SU-DHL-6 (cell line): ENCODE results near the gene MSX2.

Experiments
- H2AFZ ChIP-seq: fragments of 200-600 bp; sonication (generic); 2 replicates; pipeline ENCODE4 v1.6.1; 2014; ENCODE audit warnings: low read depth, mild to moderate bottlenecking, moderate library complexity, mixed read lengths, antibody characterized with exemption, low read length; ENCODE audit not compliant: severe bottlenecking
- H3F3A ChIP-seq: fragments of 200-600 bp; shearing (Covaris generic); 2 replicates; pipeline ENCODE4 v1.6.0; 2016; ENCODE audit warnings: antibody characterized with exemption, mild to moderate bottlenecking; ENCODE audit not compliant: insufficient read depth
- H3K27ac ChIP-seq: fragments of 200-600 bp; sonication (generic); 2 replicates; pipeline ENCODE4 v1.5.1; 2016; ENCODE audit warnings: low read depth, mild to moderate bottlenecking, low read length, moderate library complexity, mixed read lengths
- H3K27me3 ChIP-seq: fragments of 200-600 bp; sonication (generic), shearing (Covaris generic); 2 replicates; pipeline ENCODE4 v1.6.0; 2014; ENCODE audit warnings: mild to moderate bottlenecking, low read length
- H3K36me3 ChIP-seq: fragments of 200-600 bp; sonication (generic); 2 replicates; pipeline ENCODE4 v1.6.1; 2014; ENCODE audit warnings: mild to moderate bottlenecking, low read length, mixed read lengths
- H3K4me2 ChIP-seq: fragments of 300-600, 200-600 bp; shearing (Covaris generic), sonication (generic); 2 replicates; pipeline ENCODE4 v1.6.0; 2014; ENCODE audit warnings: low read length, low read depth, mild to moderate bottlenecking; ENCODE audit not compliant: poor library complexity, severe bottlenecking
- H3K4me3 ChIP-seq: fragments of 200-600 bp; sonication (generic); 2 replicates; pipeline ENCODE4 v1.5.1; 2014; ENCODE audit warnings: antibody characterized with exemption, low read length, mild to moderate bottlenecking, mixed read lengths; ENCODE audit not compliant: insufficient read depth, poor library complexity, severe bottlenecking
- H3K79me2 ChIP-seq: fragments of 200-600 bp; sonication (generic); 2 replicates; pipeline ENCODE4 v1.6.1; 2014; ENCODE audit warnings: mild to moderate bottlenecking, low read length, moderate library complexity; ENCODE audit not compliant: insufficient read depth
- H3K9ac ChIP-seq: fragments of 200-600 bp; sonication (generic); 2 replicates; pipeline ENCODE4 v1.7.0; 2014; ENCODE audit warnings: mild to moderate bottlenecking, low read length
- H3K9me2 ChIP-seq: fragments of 200-600 bp; sonication (generic); replicated peaks from 2 replicates; pipeline ENCODE4 v1.6.1; 2014; ENCODE audit warnings: low read length; ENCODE audit not compliant: insufficient read depth
- H3K9me3 ChIP-seq: fragments of 200-600 bp; sonication (generic); 2 replicates; pipeline ENCODE4 v1.6.1; 2014; ENCODE audit warnings: low read length, mixed read lengths; ENCODE audit not compliant: insufficient read depth
- H4K20me1 ChIP-seq: fragments of 200-600 bp; sonication (generic); 2 replicates; pipeline ENCODE4 v1.6.1; 2014; ENCODE audit warnings: low read depth, mild to moderate bottlenecking, antibody characterized with exemption, low read length, moderate library complexity, mixed read lengths
- EZH2phosphoT487 ChIP-seq: fragments of 200-600 bp; sonication (generic), shearing (Covaris generic); conservative IDR thresholded peaks from 2 replicates; pipeline ENCODE4 v1.6.1; 2018; ENCODE audit warnings: mild to moderate bottlenecking, antibody characterized with exemption, low read length, moderate library complexity, mixed read lengths
- TF ChIP-seq, protein P1 (sequence below): fragments of 200-600 bp; sonication (generic); IDR thresholded peaks from one replicate; pipeline ENCODE4 v1.5.1; 2017; ENCODE audit warnings: antibody characterized with exemption, mild to moderate bottlenecking, low read length, moderate library complexity; ENCODE audit not compliant: insufficient read depth, poor library complexity, severe bottlenecking

MSX2 gene

DNA sequence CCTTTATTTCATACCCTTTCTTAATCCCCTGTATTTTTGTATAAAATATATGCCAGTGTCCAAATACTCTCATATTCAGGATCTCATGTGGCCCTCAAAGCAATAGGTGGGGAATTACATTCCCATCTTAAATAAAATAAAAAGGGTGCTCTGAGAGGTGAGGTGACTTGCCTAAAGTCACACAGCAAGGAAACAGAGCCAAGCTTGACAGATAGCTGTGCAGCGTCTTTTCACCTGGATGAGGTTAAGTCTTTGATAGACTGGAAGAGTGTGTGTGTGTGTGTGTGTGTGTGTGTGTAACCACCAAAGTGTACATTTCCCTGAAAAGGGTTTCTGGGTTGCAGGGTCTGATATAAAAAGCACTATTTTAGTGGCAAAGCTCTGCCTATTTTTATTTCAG is 12.4 kb downstream of the MSX2 start:
- H3K27me3 ChIP-seq: no peaks in the 10 kb centered on the region
- H3K36me3 ChIP-seq: no peaks in the 10 kb centered on the region

DNA sequence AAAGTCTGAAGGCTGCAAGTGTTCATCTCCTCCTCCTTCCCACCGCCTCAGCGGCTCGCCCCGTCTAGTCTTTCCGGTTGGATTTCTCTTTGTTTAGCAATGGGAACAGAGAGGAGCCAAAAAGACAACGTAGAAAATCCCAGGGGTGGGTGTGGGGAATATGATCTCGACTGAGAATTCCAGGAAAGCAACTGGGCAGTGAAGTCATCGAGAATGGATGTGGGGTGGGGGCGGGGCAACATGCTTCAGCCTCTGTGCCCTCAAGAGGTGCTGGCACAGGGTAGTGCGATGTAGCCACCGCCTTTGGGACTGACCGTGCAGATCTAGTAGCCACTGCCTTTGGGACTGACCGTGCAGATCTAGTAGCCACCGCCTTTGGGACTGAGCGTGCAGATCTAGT is 12.9 kb downstream of the MSX2 start:
- Histone ChIP-seq H4K20me1 (no peaks in the 10 kb centered on the region), H3K9me3 (no peaks in the 10 kb centered on the region), H3F3A (no peaks in the 10 kb centered on the region), H3K4me2 (no peak overlapping the region), H3K79me2 (no peaks in the 10 kb centered on the region), H2AFZ (no peak overlapping the region), H3K36me3 (no peaks in the 10 kb centered on the region), H3K4me3 (no peak overlapping the region), H3K9ac (no peak overlapping the region), H3K27ac (no peak overlapping the region), H3K27me3 (no peaks in the 10 kb centered on the region), H3K9me2 (no peaks in the 10 kb centered on the region)
- TF ChIP-seq, protein P1, sequence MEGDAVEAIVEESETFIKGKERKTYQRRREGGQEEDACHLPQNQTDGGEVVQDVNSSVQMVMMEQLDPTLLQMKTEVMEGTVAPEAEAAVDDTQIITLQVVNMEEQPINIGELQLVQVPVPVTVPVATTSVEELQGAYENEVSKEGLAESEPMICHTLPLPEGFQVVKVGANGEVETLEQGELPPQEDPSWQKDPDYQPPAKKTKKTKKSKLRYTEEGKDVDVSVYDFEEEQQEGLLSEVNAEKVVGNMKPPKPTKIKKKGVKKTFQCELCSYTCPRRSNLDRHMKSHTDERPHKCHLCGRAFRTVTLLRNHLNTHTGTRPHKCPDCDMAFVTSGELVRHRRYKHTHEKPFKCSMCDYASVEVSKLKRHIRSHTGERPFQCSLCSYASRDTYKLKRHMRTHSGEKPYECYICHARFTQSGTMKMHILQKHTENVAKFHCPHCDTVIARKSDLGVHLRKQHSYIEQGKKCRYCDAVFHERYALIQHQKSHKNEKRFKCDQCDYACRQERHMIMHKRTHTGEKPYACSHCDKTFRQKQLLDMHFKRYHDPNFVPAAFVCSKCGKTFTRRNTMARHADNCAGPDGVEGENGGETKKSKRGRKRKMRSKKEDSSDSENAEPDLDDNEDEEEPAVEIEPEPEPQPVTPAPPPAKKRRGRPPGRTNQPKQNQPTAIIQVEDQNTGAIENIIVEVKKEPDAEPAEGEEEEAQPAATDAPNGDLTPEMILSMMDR: no peak
- no peak for TF ChIP-seq EZH2phosphoT487

More for the DNA sequence above, 12.4 kb downstream of the MSX2 start:
- no peak overlapping the region for H3K27ac ChIP-seq
- H2AFZ ChIP-seq: no peak overlapping the region
- H3F3A ChIP-seq: no peaks in the 10 kb centered on the region
- no peaks in the 10 kb centered on the region for H4K20me1 ChIP-seq
- H3K9me2 ChIP-seq: no peaks in the 10 kb centered on the region
- TF ChIP-seq, protein P1: no peak
- no peak for TF ChIP-seq EZH2phosphoT487
- H3K9ac ChIP-seq: no peak overlapping the region
- H3K4me2 ChIP-seq: no peak overlapping the region
- H3K9me3 ChIP-seq: no peaks in the 10 kb centered on the region
- no peaks in the 10 kb centered on the region for H3K79me2 ChIP-seq
- no peak overlapping the region for H3K4me3 ChIP-seq

DNA sequence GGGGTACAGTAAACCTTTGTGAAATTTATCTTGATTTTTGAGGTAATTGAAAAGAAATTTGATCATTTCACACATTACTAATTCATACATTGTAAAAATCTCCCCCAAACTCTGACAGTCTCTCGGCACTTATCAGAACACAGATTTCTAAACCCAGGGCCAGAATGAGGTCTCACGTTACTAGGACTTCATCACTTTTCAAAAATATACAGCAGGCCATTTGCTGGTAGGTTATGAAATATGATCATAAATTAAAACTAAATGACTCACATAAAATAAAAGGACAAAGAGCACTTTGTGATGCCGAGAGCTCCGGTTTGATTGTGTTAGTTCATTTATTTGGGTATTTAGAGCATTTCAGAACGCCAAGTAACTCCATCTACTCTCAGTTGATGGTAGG is 17.0 kb downstream of the MSX2 start:
- Histone ChIP-seq H3K4me3 (no peak overlapping the region), H3K4me2 (no peak overlapping the region), H3K36me3 (no peaks in the 10 kb centered on the region), H2AFZ (no peak overlapping the region), H3K79me2 (no peaks in the 10 kb centered on the region), H3F3A (no peaks in the 10 kb centered on the region), H3K9me2 (no peaks in the 10 kb centered on the region), H3K9me3 (no peaks in the 10 kb centered on the region), H3K27ac (no peak overlapping the region), H4K20me1 (no peaks in the 10 kb centered on the region), H3K9ac (no peak overlapping the region), H3K27me3 (no peaks in the 10 kb centered on the region)
- TF ChIP-seq EZH2phosphoT487: no peak
- TF ChIP-seq, protein P1: no peak
